Activated naive CD4-positive, alpha-beta T cell treated with Interleukin-2 at 50 U/mL for 16 hours (primary cell): Measurements from ENCODE around the gene KIF4A.
A peak's percentile ranks its signal among the peaks of the same experiment; 100 is the strongest.

Experiments
- DNase-seq: peaks from one replicate; pipeline ENCODE4 v3.0.0-alpha.2; 2020

KIF4A gene

GRCh38 chrX:70410921-70411320, 121.0 kb downstream of the KIF4A start:
- DNase-seq = no peak

- no peak for DNase-seq
These were observed 121.6 kb downstream of the KIF4A start for GRCh38 chrX:70411475-70411874.

- DNase-seq = no peak
These were observed 131.7 kb downstream of the KIF4A start for GRCh38 chrX:70421618-70422017.

GRCh38 chrX:70422851-70423341, 133.0 kb downstream of the KIF4A start, which contains the start of gene GDPD2:
GDPD2 (plus strand) TSS chrX:70423314; CDS start chrX:70424985, 1,671 bp downstream.
- DNase-seq = no peak

GRCh38 chrX:70423936-70424675, 134.2 kb downstream of the KIF4A start:
- DNase-seq = no peak

GRCh38 chrX:70424801-70425200, 134.9 kb downstream of the KIF4A start:
- no peak for DNase-seq

GRCh38 chrX:70426286-70427278, 136.7 kb downstream of the KIF4A start:
- DNase-seq = no peak

- no peak for DNase-seq
These were observed 137.5 kb downstream of the KIF4A start for GRCh38 chrX:70427365-70427764.

- DNase-seq = no peak
These were observed 139.9 kb downstream of the KIF4A start for GRCh38 chrX:70429759-70430158.

GRCh38 chrX:70432936-70433847, 143.3 kb downstream of the KIF4A start:
- DNase-seq = no peak

- peak; percentile 78 for DNase-seq
These were observed 144.0 kb downstream of the KIF4A start for GRCh38 chrX:70433848-70434351.

- DNase-seq = peak; percentile 69
These were observed 144.5 kb downstream of the KIF4A start for GRCh38 chrX:70434352-70434866.

GRCh38 chrX:70434914-70435586, 145.1 kb downstream of the KIF4A start:
- DNase-seq = no peak

GRCh38 chrX:70436343-70436742, 146.4 kb downstream of the KIF4A start:
- no peak for DNase-seq

GRCh38 chrX:70437011-70437410, 147.1 kb downstream of the KIF4A start:
- no peak for DNase-seq

- DNase-seq = no peak
These were observed 148.2 kb downstream of the KIF4A start for GRCh38 chrX:70437921-70438665.

GRCh38 chrX:70439016-70439415, 149.1 kb downstream of the KIF4A start:
- no peak for DNase-seq

GRCh38 chrX:70442224-70442623, 152.3 kb downstream of the KIF4A start:
- DNase-seq = no peak

GRCh38 chrX:70444326-70444945, 154.5 kb downstream of the KIF4A start, which contains the start of gene DLG3:
DLG3 (plus strand) TSS chrX:70444835; CDS start chrX:70445202, 367 bp downstream.
- DNase-seq = peak; percentile 19
